NCI-H1436 (cell line): ENCODE results near the gene UQCC5.
A peak's percentile ranks its signal among the peaks of the same experiment; 100 is the strongest.
"Not testable (repeated sequence)": the region's sequence is repeated elsewhere in the genome, so short reads cannot be mapped to it uniquely, and the experiment has no call there.

Experiments used
- DNase-seq: peaks from one replicate; lab custom pipeline; 2025; lab: John Stamatoyannopoulos, UW

Gene UQCC5

GRCh38 chr3:52523386-52524257 lies 12.8 kb upstream of the UQCC5 start:
- DNase-seq, result no peak

GRCh38 chr3:52524258-52524751 lies 12.1 kb upstream of the UQCC5 start:
- DNase-seq, result no peak

- no peak for DNase-seq
Observed at GRCh38 chr3:52524752-52525679, 11.4 kb upstream of the UQCC5 start.

GRCh38 chr3:52525680-52526561 lies 10.5 kb upstream of the UQCC5 start:
- no peak for DNase-seq

- not testable (repeated sequence) for DNase-seq
Observed at GRCh38 chr3:52526671-52527038, 9.8 kb upstream of the UQCC5 start.

GRCh38 chr3:52527039-52527731 lies 9.2 kb upstream of the UQCC5 start:
- DNase-seq, result no peak

GRCh38 chr3:52527732-52528585 lies 8.4 kb upstream of the UQCC5 start:
- no peak for DNase-seq

- no peak for DNase-seq
Observed at GRCh38 chr3:52528586-52529375, 7.6 kb upstream of the UQCC5 start.

GRCh38 chr3:52529376-52530333 lies 6.8 kb upstream of the UQCC5 start:
- DNase-seq, result no peak

- DNase-seq, result no peak
Observed at GRCh38 chr3:52530918-52531826, 5.2 kb upstream of the UQCC5 start.

GRCh38 chr3:52531860-52532516 lies 4.4 kb upstream of the UQCC5 start:
- no peak for DNase-seq

GRCh38 chr3:52532517-52532837 lies 3.9 kb upstream of the UQCC5 start:
- no peak for DNase-seq

- no peak for DNase-seq
Observed at GRCh38 chr3:52532838-52533622, 3.4 kb upstream of the UQCC5 start.

- DNase-seq, result peak; percentile 39
Observed at GRCh38 chr3:52533623-52534280, 2.7 kb upstream of the UQCC5 start, which contains the start of gene NT5DC2. TSS of gene NT5DC2 (minus strand) at chr3:52533857. CDS start at chr3:52533737, 120 bp downstream.
